HG03432 (cell line): ENCODE results near the gene PTGFR.

Experiments
- ATAC-seq: cut with Tn5 transposase; IDR thresholded peaks from one replicate; pipeline ENCODE4 v1.9.1; 2021; ENCODE audit warnings: mild to moderate bottlenecking, moderate library complexity; ENCODE audit not compliant: unreplicated experiment

The PTGFR gene

DNA sequence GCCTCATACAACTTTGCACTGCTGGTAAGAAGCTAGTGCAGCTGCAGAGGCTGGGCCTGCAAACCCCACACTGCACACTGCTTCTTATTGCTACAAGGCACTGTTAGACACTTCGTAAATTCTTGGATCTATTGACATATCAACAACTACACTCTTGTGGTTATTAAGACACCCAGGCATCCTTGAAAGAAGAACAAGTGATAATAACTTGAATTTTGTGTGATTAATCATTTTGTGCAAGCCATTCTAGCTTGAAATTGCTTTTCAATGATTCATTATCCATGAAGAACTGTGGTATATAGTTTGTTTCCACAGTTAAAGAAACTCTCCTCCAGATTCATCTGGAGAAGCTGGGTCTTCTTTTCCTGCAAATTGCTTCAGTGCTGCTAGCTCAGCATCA is 95.8 kb downstream of the PTGFR start:
- ATAC-seq: no peak

DNA sequence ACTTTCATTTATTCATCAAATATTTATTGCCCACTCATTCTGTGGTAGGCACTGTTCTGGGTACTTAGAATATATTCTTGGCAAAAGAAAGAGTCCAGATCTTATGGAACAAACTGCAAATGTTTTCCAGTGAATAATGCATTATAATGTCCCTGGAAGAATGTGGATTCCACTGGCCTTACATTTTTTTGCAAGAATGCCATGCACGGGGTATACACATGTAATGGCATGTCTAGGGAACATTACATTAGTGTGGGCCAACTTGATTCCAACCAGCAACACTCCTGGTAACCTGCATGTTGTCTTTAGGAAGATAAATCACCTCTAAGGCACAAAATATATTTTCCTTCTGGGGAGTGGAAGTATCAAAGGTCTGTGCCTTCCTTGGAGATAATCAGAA is 96.4 kb downstream of the PTGFR start:
- ATAC-seq: no peak
